GM12801 (cell line): ENCODE results near the gene SERBP1.

Source experiments
- CTCF ChIP-seq: IDR thresholded peaks from one replicate; pipeline ENCODE4 v1.5.1; 2011; ENCODE audit warnings: control low read depth; ENCODE audit not compliant: insufficient read length; ENCODE audit errors: extremely low read depth

SERBP1 gene

GRCh38 chr1:67367370-67368045 lies 62.7 kb downstream of the SERBP1 start:
- no peak for TF ChIP-seq CTCF

GRCh38 chr1:67361641-67362040 lies 68.6 kb downstream of the SERBP1 start:
- no peak for TF ChIP-seq CTCF

DNA sequence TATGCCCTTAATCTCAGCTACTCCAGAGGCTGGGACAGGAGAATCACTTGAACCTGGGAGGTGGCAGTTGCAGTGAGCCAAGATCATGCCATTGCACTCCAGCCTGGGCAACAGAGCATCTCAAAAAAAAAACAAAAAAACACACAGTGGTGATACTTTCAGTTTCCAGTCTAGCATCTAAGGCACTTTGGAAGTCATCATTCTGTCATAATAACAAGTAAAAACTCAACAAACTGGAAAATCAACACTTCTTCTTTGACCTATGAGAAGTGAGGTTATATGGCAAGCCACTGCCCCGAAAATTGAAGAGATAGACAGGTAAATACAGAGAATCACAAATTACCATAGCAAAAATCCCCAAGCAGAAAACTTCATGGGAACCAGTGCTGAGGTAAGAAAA lies 70.6 kb downstream of the SERBP1 start:
- no peak for TF ChIP-seq CTCF
